H1 (cell line): ENCODE measurements around the gene SELENOS.

Experiments
- BCL11A ChIP-seq, 2 experiments: IDR thresholded peaks; one replicate each; pipeline ENCODE4 v1.6.1; 2011; ENCODE audit warnings: low read depth in 2 of 2, low read length in 2 of 2, mild to moderate bottlenecking in 2 of 2
- CEBPB ChIP-seq: IDR thresholded peaks from 2 replicates; pipeline ENCODE4 v1.6.1; 2012; ENCODE audit warnings: low read depth, low read length
- EP300 ChIP-seq, 2 experiments: IDR thresholded peaks; 1 replicate in 1 of 2; 2 replicates in 1 of 2; pipeline ENCODE4 v1.6.1; 2011 to 2012; ENCODE audit warnings: low read depth in 2 of 2, low read length in 2 of 2, mild to moderate bottlenecking in 2 of 2, borderline replicate concordance in 1 of 2, inconsistent platforms in 1 of 2, moderate library complexity in 1 of 2
- EZH2 ChIP-seq: fragments of 200-600 bp; sonication (generic); IDR thresholded peaks from 2 replicates; pipeline ENCODE4 v1.7.1; 2012; ENCODE audit warnings: low read depth, mild to moderate bottlenecking, moderate library complexity, low read length, inconsistent platforms; ENCODE audit not compliant: severe bottlenecking
- GABPA ChIP-seq: IDR thresholded peaks from 2 replicates; pipeline ENCODE4 v1.6.1; 2011; ENCODE audit warnings: mild to moderate bottlenecking, low read length, moderate library complexity, borderline replicate concordance; ENCODE audit not compliant: insufficient read depth
- HDAC2 ChIP-seq, 2 experiments: fragments of 300-600 bp in 1 of 2; sonication (generic) in 1 of 2; IDR thresholded peaks; 2 replicates each; pipeline ENCODE4 v1.6.1; 2011 to 2012; ENCODE audit warnings: low read depth in 2 of 2, low read length in 2 of 2, mild to moderate bottlenecking in 2 of 2, moderate library complexity in 2 of 2, borderline replicate concordance in 1 of 2, inconsistent platforms in 1 of 2
- POLR2A ChIP-seq, 2 experiments: IDR thresholded peaks; 1 replicate in 1 of 2; 2 replicates in 1 of 2; pipeline ENCODE4 v1.6.1; 2011; ENCODE audit warnings: low read depth in 2 of 2, low read length in 2 of 2, mild to moderate bottlenecking in 2 of 2; ENCODE audit errors: control extremely low read depth in 1 of 2
- SP4 ChIP-seq: IDR thresholded peaks from 2 replicates; pipeline ENCODE4 v1.6.1; 2012; ENCODE audit warnings: low read length, inconsistent platforms
- YY1 ChIP-seq: IDR thresholded peaks from 2 replicates; pipeline ENCODE4 v1.6.1; 2011; ENCODE audit warnings: low read depth, mild to moderate bottlenecking, low read length
- TF ChIP-seq, protein P1 (sequence below), 3 experiments: IDR thresholded peaks; 1 replicate in 2 of 3; 2 replicates in 1 of 3; pipeline versions ENCODE4 v1.5.1 to v1.6.1; 2011; ENCODE audit warnings: low read length in 3 of 3, mild to moderate bottlenecking in 3 of 3, inconsistent platforms in 2 of 3, low read depth in 1 of 3, moderate library complexity in 1 of 3; ENCODE audit not compliant: insufficient read depth in 1 of 3; ENCODE audit errors: control extremely low read depth in 1 of 3

DNA sequence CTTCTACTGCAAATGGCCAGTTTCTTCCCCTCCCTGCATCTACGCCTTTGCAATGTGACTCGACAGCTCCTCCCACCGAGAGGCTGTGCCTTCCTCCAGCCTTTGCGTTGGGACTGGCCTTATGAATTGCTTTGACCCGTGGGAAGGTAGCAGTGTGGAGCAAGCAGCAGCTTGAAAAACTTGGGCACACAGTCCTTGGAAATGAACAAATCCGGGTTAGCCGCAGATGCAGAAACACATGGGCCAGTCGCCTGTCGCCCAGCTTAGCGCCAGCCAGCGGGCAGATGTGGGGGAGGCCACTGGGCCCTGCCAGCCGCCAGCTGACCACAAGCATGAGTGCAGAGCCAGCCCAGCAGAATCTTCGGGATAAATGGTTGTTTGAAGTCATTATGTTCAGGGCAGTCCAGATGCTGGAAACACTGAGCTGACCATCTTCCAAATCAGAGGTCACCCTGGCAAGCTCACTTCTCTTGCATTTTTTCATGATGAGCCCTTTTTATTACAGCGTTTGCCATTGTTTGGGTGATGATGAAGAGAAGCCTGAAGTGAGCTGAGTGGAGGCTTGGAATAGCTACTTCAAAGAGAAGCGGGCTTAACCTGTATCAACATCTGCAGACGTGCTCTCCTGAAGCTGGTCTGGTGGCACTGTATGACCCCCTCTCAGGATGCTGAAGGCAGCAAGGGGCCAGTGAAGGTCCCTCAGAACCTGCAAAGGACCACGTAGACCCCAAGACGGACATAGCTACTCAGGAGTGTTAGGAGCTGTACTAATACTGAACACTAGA lies 9.8 kb downstream of the SELENOS start:
- TF ChIP-seq, protein P1, sequence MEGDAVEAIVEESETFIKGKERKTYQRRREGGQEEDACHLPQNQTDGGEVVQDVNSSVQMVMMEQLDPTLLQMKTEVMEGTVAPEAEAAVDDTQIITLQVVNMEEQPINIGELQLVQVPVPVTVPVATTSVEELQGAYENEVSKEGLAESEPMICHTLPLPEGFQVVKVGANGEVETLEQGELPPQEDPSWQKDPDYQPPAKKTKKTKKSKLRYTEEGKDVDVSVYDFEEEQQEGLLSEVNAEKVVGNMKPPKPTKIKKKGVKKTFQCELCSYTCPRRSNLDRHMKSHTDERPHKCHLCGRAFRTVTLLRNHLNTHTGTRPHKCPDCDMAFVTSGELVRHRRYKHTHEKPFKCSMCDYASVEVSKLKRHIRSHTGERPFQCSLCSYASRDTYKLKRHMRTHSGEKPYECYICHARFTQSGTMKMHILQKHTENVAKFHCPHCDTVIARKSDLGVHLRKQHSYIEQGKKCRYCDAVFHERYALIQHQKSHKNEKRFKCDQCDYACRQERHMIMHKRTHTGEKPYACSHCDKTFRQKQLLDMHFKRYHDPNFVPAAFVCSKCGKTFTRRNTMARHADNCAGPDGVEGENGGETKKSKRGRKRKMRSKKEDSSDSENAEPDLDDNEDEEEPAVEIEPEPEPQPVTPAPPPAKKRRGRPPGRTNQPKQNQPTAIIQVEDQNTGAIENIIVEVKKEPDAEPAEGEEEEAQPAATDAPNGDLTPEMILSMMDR (IDR thresholded peaks at IDR 0.05; ENCODE audit: control extremely low read depth in 1 of 3, insufficient read depth in 1 of 3, low read depth in 1 of 3, low read length in 3 of 3), result peak in 1 of 3 experiments; percentile 10; a peak in 1 of 4 replicates
- no peak for TF ChIP-seq BCL11A (IDR thresholded peaks at IDR 0.05; ENCODE audit: low read depth in 2 of 2, low read length in 2 of 2)
- no peak for TF ChIP-seq YY1
- no peak for TF ChIP-seq HDAC2 (IDR thresholded peaks at IDR 0.05; ENCODE audit: borderline replicate concordance in 1 of 2, low read depth in 2 of 2, low read length in 2 of 2)
- TF ChIP-seq EP300 (IDR thresholded peaks at IDR 0.05; ENCODE audit: borderline replicate concordance in 1 of 2, low read depth in 2 of 2, low read length in 2 of 2), result no peak
- no peak for TF ChIP-seq CEBPB
- no peak for TF ChIP-seq EZH2
- TF ChIP-seq SP4, result no peak
- TF ChIP-seq POLR2A (IDR thresholded peaks at IDR 0.05; ENCODE audit: control extremely low read depth in 1 of 2, low read depth in 2 of 2, low read length in 2 of 2), result no peak; a peak in 1 of 3 replicates
- TF ChIP-seq GABPA, result no peak
